ENCODE results near the gene TAS1R3. TPM values are rescaled to one million over a fixed set of nuclear protein-coding genes. Genes with fewer than 3 reads are reported as not detected.

Gene TAS1R3
- total RNA-seq, 1 experiment from 2014 or later = 0.31 TPM

DNA sequence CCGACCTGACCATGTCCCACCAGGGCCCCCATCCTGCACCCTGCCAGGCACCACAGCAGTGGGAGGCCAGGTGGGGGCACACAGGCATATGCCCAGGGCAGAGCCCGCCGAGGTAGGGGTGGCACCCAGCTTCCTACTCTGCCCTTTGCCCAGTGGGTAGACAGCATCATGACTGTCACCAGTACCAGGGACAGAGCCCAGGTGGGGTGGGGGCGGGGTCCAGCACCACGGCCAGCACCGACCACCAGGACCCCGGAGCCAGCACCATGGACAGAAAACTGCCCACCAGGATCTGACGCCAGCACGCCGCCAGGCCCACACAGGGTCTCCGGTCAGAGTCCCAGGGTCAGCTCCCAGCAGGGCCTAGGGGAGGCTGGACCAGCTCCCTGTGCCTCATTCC is 3.8 kb downstream of the TAS1R3 start:
- DNase-seq (ENCODE audit: low read depth, low spot score) (no peak), ATAC-seq (no peak)
- H3K27ac ChIP-seq (ENCODE audit: low read length) = no peak overlapping the region
- no peaks in the 10 kb centered on the region for H3K36me3 ChIP-seq (ENCODE audit: control insufficient read depth, insufficient read depth, low read length)
- TF ChIP-seq, protein P1, sequence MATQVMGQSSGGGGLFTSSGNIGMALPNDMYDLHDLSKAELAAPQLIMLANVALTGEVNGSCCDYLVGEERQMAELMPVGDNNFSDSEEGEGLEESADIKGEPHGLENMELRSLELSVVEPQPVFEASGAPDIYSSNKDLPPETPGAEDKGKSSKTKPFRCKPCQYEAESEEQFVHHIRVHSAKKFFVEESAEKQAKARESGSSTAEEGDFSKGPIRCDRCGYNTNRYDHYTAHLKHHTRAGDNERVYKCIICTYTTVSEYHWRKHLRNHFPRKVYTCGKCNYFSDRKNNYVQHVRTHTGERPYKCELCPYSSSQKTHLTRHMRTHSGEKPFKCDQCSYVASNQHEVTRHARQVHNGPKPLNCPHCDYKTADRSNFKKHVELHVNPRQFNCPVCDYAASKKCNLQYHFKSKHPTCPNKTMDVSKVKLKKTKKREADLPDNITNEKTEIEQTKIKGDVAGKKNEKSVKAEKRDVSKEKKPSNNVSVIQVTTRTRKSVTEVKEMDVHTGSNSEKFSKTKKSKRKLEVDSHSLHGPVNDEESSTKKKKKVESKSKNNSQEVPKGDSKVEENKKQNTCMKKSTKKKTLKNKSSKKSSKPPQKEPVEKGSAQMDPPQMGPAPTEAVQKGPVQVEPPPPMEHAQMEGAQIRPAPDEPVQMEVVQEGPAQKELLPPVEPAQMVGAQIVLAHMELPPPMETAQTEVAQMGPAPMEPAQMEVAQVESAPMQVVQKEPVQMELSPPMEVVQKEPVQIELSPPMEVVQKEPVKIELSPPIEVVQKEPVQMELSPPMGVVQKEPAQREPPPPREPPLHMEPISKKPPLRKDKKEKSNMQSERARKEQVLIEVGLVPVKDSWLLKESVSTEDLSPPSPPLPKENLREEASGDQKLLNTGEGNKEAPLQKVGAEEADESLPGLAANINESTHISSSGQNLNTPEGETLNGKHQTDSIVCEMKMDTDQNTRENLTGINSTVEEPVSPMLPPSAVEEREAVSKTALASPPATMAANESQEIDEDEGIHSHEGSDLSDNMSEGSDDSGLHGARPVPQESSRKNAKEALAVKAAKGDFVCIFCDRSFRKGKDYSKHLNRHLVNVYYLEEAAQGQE (IDR thresholded peaks at IDR 0.05; ENCODE audit: insufficient read depth in 1 of 2, low read depth in 2 of 2, low read length in 1 of 2) = peak in 1 of 2 experiments; percentile 96; a peak in 2 of 4 replicates
- TF ChIP-seq SIN3A (IDR thresholded peaks at IDR 0.05; ENCODE audit: borderline replicate concordance, insufficient read depth, low read depth, low read length) (0 out of 2 replicates have a peak, but pooled peaks have one; percentile 47), TCF7L2 (IDR thresholded peaks at IDR 0.05; ENCODE audit: low read depth, low read length) (no peak)
- intact Hi-C loops (cut with micrococcal nuclease; ENCODE audit: unreplicated experiment) (no loop called here), in situ Hi-C loops (cut with HindIII; ENCODE audit: low pct_unique_long_range_greater_than_20kb, low sequenced_read_pairs) (no loop called here)
- ChIA-PET POLR2A (no interaction called here), CTCF (no interaction called here)
- H3K27me3 ChIP-seq (ENCODE audit: control insufficient read depth, insufficient read depth, low read length) = no peaks in the 10 kb centered on the region
- BruUV-seq (replicated peaks) = no TSS peak
- H3K9me3 ChIP-seq (ENCODE audit: control insufficient read depth, insufficient read depth, low read depth, low read length) = no peaks in the 10 kb centered on the region
- no peaks in the 10 kb centered on the region for H3K4me1 ChIP-seq (ENCODE audit: control insufficient read depth, insufficient read depth, low read length)
- no peak overlapping the region for H3K4me3 ChIP-seq (ENCODE audit: low read depth in 2 of 2, low read length in 2 of 2)

DNA sequence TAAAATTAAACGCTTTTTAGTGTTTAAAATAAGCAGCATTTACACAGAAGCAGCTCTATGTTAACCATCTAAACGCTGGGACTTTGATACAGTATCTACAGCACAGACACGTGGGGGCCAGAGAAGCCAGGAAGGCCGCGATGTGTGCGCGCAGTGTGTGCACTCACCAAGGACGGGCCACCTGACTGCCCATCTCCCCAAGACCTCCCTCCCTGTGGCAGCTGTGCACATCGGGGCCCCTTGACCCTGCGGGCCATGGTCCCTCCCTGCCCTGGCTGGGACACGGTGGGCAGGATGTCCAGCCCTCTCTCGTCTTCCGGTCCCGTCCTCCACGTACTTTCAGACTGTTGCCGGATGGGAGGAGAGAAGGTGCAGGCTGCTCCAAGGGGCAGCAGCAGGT is 4.2 kb downstream of the TAS1R3 start:
- TF ChIP-seq SIN3A (IDR thresholded peaks at IDR 0.05; ENCODE audit: borderline replicate concordance, insufficient read depth, low read depth, low read length) = no peak
- no peak for TF ChIP-seq POLR2AphosphoS5 (IDR thresholded peaks at IDR 0.05; ENCODE audit: low read depth, low read length)
- TF ChIP-seq, protein P1 (IDR thresholded peaks at IDR 0.05; ENCODE audit: insufficient read depth in 1 of 2, low read depth in 2 of 2, low read length in 1 of 2) = no peak
- TF ChIP-seq TCF7L2 (IDR thresholded peaks at IDR 0.05; ENCODE audit: low read depth, low read length) = no peak
- TF ChIP-seq, protein P2, sequence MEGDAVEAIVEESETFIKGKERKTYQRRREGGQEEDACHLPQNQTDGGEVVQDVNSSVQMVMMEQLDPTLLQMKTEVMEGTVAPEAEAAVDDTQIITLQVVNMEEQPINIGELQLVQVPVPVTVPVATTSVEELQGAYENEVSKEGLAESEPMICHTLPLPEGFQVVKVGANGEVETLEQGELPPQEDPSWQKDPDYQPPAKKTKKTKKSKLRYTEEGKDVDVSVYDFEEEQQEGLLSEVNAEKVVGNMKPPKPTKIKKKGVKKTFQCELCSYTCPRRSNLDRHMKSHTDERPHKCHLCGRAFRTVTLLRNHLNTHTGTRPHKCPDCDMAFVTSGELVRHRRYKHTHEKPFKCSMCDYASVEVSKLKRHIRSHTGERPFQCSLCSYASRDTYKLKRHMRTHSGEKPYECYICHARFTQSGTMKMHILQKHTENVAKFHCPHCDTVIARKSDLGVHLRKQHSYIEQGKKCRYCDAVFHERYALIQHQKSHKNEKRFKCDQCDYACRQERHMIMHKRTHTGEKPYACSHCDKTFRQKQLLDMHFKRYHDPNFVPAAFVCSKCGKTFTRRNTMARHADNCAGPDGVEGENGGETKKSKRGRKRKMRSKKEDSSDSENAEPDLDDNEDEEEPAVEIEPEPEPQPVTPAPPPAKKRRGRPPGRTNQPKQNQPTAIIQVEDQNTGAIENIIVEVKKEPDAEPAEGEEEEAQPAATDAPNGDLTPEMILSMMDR (IDR thresholded peaks at IDR 0.05) = no peak
- CTCF ChIA-PET = no interaction called here
- intact Hi-C loops (cut with micrococcal nuclease; ENCODE audit: unreplicated experiment) = no loop called here
- ATAC-seq (no peak), DNase-seq (ENCODE audit: low read depth, low spot score) (no peak)
- in situ Hi-C loops (cut with HindIII; ENCODE audit: low pct_unique_long_range_greater_than_20kb, low sequenced_read_pairs) = no loop called here
- H3K36me3 ChIP-seq (ENCODE audit: control insufficient read depth, insufficient read depth, low read length) = no peaks in the 10 kb centered on the region
- no peak overlapping the region for H3K4me3 ChIP-seq (ENCODE audit: low read depth in 2 of 2, low read length in 2 of 2)
- BruUV-seq (replicated peaks) = TSS peak; percentile 77
- POLR2A ChIA-PET = no interaction called here
- H3K27ac ChIP-seq (ENCODE audit: low read length) = no peak overlapping the region
- no peaks in the 10 kb centered on the region for H3K27me3 ChIP-seq (ENCODE audit: control insufficient read depth, insufficient read depth, low read length)
- H3K9me3 ChIP-seq (ENCODE audit: control insufficient read depth, insufficient read depth, low read depth, low read length) = no peaks in the 10 kb centered on the region
- no peaks in the 10 kb centered on the region for H3K4me1 ChIP-seq (ENCODE audit: control insufficient read depth, insufficient read depth, low read length)
